Endothelial cell of umbilical vein (primary cell): ENCODE measurements around the gene SLC26A4. TPM values are rescaled to one million over a fixed set of nuclear protein-coding genes. Genes with fewer than 3 reads are reported as not detected.

ENCODE experiments used
- BruUV-seq: library from RNA; stranded (reverse); fragments of 400-500 nt; replicated peaks from 2 replicates; lab custom pipeline; 2021; lab: Mats Ljungman, UMichigan
- CTCF ChIA-PET: fragments of 300-600, 350-600 bp; sonication (Branson Sonifier 250); formaldehyde crosslinking; loops from one replicate; lab custom pipeline; 2021; ENCODE audit warnings: antibody characterized with exemption, inconsistent platforms; lab: Charles Lee
- POLR2A ChIA-PET: fragments of 300-600, 350-600 bp; sonication (Branson Sonifier 250); formaldehyde crosslinking; loops from one replicate; lab custom pipeline; 2021; ENCODE audit warnings: antibody characterized with exemption, inconsistent platforms; lab: Charles Lee
- DNase-seq: peaks from one replicate; pipeline ENCODE4 v3.0.0-alpha.2; 2011; ENCODE audit warnings: low read depth, low spot score
- FAIRE-seq: peaks from 2 replicates; lab custom pipeline; 2011; peaks lifted over from hg19 to GRCh38; lab: Jason Lieb, UNC
- H2AFZ ChIP-seq: 2 replicates; pipeline ENCODE4 v1.6.0; 2012; ENCODE audit warnings: low read depth, low read length, control low read depth, inconsistent platforms
- H3K27ac ChIP-seq: 2 replicates; pipeline ENCODE4 v1.5.1; 2011; ENCODE audit warnings: low read depth, mild to moderate bottlenecking, control low read depth, low read length, moderate library complexity; ENCODE audit not compliant: insufficient read depth
- H3K27me3 ChIP-seq, 2 experiments: 2 replicates each; pipeline versions ENCODE4 v1.6.0 to v1.6.1; 2011; ENCODE audit warnings: low read length in 2 of 2, mixed read lengths in 1 of 2; ENCODE audit not compliant: control insufficient read depth in 2 of 2, insufficient read depth in 2 of 2
- H3K36me3 ChIP-seq, 2 experiments: 2 replicates in 1 of 2; 3 replicates in 1 of 2; pipeline ENCODE4 v1.5.1; 2011; ENCODE audit warnings: low read length in 2 of 2, mild to moderate bottlenecking in 1 of 2, moderate library complexity in 1 of 2; ENCODE audit not compliant: control insufficient read depth in 2 of 2, insufficient read depth in 2 of 2; ENCODE audit errors: extremely low read depth in 1 of 2
- H3K4me1 ChIP-seq: 3 replicates; pipeline ENCODE4 v1.5.1; 2011; ENCODE audit warnings: mild to moderate bottlenecking, low read length; ENCODE audit not compliant: control insufficient read depth, insufficient read depth; ENCODE audit errors: extremely low read depth
- H3K4me2 ChIP-seq: 2 replicates; pipeline ENCODE4 v1.6.1; 2011; ENCODE audit warnings: low read length, control low read depth, mixed read lengths; ENCODE audit not compliant: insufficient read depth
- H3K4me3 ChIP-seq, 3 experiments: fragments of 200-600 bp in 1 of 3; sonication (generic), shearing (Covaris generic) in 1 of 3; replicated peaks in 1 of 3; 2 replicates each; pipeline ENCODE4 v1.5.1; 2011 to 2016; ENCODE audit warnings: control low read depth in 3 of 3, low read length in 3 of 3, mild to moderate bottlenecking in 2 of 3, inconsistent platforms in 1 of 3, low read depth in 1 of 3, moderate library complexity in 1 of 3; ENCODE audit not compliant: insufficient read depth in 1 of 3
- H3K79me2 ChIP-seq: 2 replicates; pipeline ENCODE4 v1.6.0; 2012; ENCODE audit warnings: low read length, inconsistent platforms; ENCODE audit not compliant: control insufficient read depth, insufficient read depth
- H3K9ac ChIP-seq: replicated peaks from 2 replicates; pipeline ENCODE3; 2011; ENCODE audit warnings: low read length, control low read depth; ENCODE audit not compliant: insufficient read depth; ENCODE audit errors: extremely low read depth
- H3K9me1 ChIP-seq: replicated peaks from 3 replicates; pipeline ENCODE4 v1.6.0; 2011; ENCODE audit warnings: mild to moderate bottlenecking, low read length; ENCODE audit not compliant: control insufficient read depth, insufficient read depth; ENCODE audit errors: extremely low read depth
- H3K9me3 ChIP-seq: replicated peaks from 2 replicates; pipeline ENCODE4 v1.5.1; 2012; ENCODE audit warnings: low read length, inconsistent platforms; ENCODE audit not compliant: control insufficient read depth, insufficient read depth
- H4K20me1 ChIP-seq: replicated peaks from 2 replicates; pipeline ENCODE3; 2011; ENCODE audit warnings: mild to moderate bottlenecking, low read length; ENCODE audit not compliant: control insufficient read depth, insufficient read depth; ENCODE audit errors: extremely low read depth
- CTCF ChIP-seq, 2 donors: IDR thresholded peaks; 1 replicate in 1 of 2; 2 replicates in 1 of 2; pipeline ENCODE4 v1.5.1; 2011; ENCODE audit warnings: low read length in 2 of 2, mild to moderate bottlenecking in 2 of 2, moderate library complexity in 2 of 2, control low read depth in 1 of 2, inconsistent platforms in 1 of 2, low read depth in 1 of 2; ENCODE audit not compliant: insufficient read depth in 1 of 2; ENCODE audit errors: extremely low read depth in 1 of 2
- EZH2 ChIP-seq: IDR thresholded peaks from 2 replicates; pipeline ENCODE4 v1.6.1; 2012; ENCODE audit warnings: borderline replicate concordance, low read depth, mild to moderate bottlenecking, moderate library complexity, low read length, inconsistent platforms; ENCODE audit not compliant: severe bottlenecking
- FOS ChIP-seq: IDR thresholded peaks from 2 replicates; pipeline ENCODE4 v1.6.1; 2011; ENCODE audit warnings: mild to moderate bottlenecking, low read length, moderate library complexity, borderline replicate concordance; ENCODE audit not compliant: insufficient read depth
- GATA2 ChIP-seq: IDR thresholded peaks from 2 replicates; pipeline ENCODE4 v1.7.0; 2011; ENCODE audit warnings: low read depth, mild to moderate bottlenecking, moderate library complexity, mixed read lengths, low read length; ENCODE audit not compliant: insufficient read length, insufficient read depth
- JUN ChIP-seq: IDR thresholded peaks from 2 replicates; pipeline ENCODE4 v1.6.1; 2011; ENCODE audit warnings: borderline replicate concordance, low read depth; ENCODE audit not compliant: insufficient read length, insufficient read depth
- MAX ChIP-seq: IDR thresholded peaks from 2 replicates; pipeline ENCODE4 v1.6.1; 2011; ENCODE audit not compliant: insufficient read depth, insufficient read length
- MYC ChIP-seq: IDR thresholded peaks from one replicate; pipeline ENCODE4 v1.6.1; 2011; ENCODE audit warnings: mild to moderate bottlenecking, low read depth, low read length
- POLR2A ChIP-seq: IDR thresholded peaks from 2 replicates; pipeline ENCODE4 v1.6.1; 2012; ENCODE audit warnings: low read depth, mild to moderate bottlenecking, control low read depth, low read length
- POLR2AphosphoS5 ChIP-seq: IDR thresholded peaks from 2 replicates; pipeline ENCODE4 v1.6.1; 2012; ENCODE audit warnings: low read depth, mild to moderate bottlenecking, control low read depth, low read length, moderate library complexity; ENCODE audit not compliant: insufficient read depth
- dilution Hi-C: fragments of 300-500 bp; cut with MboI; formaldehyde crosslinking; loops from one replicate; pipeline ENCODE4 v1.15.0; 2019; ENCODE audit warnings: low sequenced_read_pairs; ENCODE audit not compliant: extremely low pct_ligation_motif_present
- intact Hi-C: fragments of 100-400 bp; cut with micrococcal nuclease; formaldehyde crosslinking; loops from one replicate; pipeline ENCODE4 v1.10.0; 2022
- polyA plus RNA-seq, 4 experiments: library from polyadenylated mRNA; depleted of rRNA in 3 of 4; stranded (reverse) in 3 of 4; unstranded in 1 of 4; fragments of >200 nt; gene quantifications; 2 replicates each; pipeline versions ENCODE4 v1.2.1 to v1.2.3, GENCODE V29; 2011 to 2012; ENCODE audit warnings: missing spikeins in 1 of 4
- total RNA-seq: library from RNA; stranded (reverse); gene quantifications from 2 replicates; pipeline ENCODE4 v1.2.3, GENCODE V29; 2021

SLC26A4 gene
- total and polyA plus RNA-seq, 2 donors (not counting 3 experiments of a cell fraction or from before 2014, with no cell fraction given), result 0.77 to 0.79 TPM

- BruUV-seq, result no TSS peak
- no peaks in the 10 kb centered on the region for H3K79me2 ChIP-seq
- DNase-seq (no peak), FAIRE-seq (no peak)
- H3K36me3 ChIP-seq, result no peaks in the 10 kb centered on the region
- no peaks in the 10 kb centered on the region for H4K20me1 ChIP-seq
- H3K27me3 ChIP-seq, result peaks cover 7 to 28% of the 10 kb centered on the region in 2 experiments
- no peak overlapping the region for H2AFZ ChIP-seq
- no peak overlapping the region for H3K4me3 ChIP-seq
- H3K27ac ChIP-seq, result no peak overlapping the region
- H3K9ac ChIP-seq, result no peak overlapping the region
- no peak overlapping the region for H3K4me2 ChIP-seq
- TF ChIP-seq MYC (no peak), CTCF (IDR thresholded peaks at IDR 0.05; ENCODE audit: extremely low read depth in 1 of 2, insufficient read depth in 1 of 2, low read depth in 1 of 2, low read length in 2 of 2) (no peak), MAX (no peak), POLR2AphosphoS5 (no peak), POLR2A (no peak), FOS (no peak), GATA2 (no peak), JUN (no peak), EZH2 (no peak)
- no peaks in the 10 kb centered on the region for H3K9me1 ChIP-seq
- H3K9me3 ChIP-seq, result no peaks in the 10 kb centered on the region
- ChIA-PET CTCF (no interaction called here), POLR2A (no interaction called here)
- dilution Hi-C loops, result no loop called here
- intact Hi-C loops, result no loop called here
- peaks cover 3% of the 10 kb centered on the region for H3K4me1 ChIP-seq
Observed at GRCh38 chr7:107666790-107667189, 6.2 kb downstream of the SLC26A4 start.
